Measurements from ENCODE around the gene LRP1B. TPM values are rescaled to one million over a fixed set of nuclear protein-coding genes. Genes with fewer than 3 reads are reported as not detected.

LRP1B gene
- total RNA-seq, 2 donors from 2014 or later, result 0.02 TPM; not detected in 1

DNA sequence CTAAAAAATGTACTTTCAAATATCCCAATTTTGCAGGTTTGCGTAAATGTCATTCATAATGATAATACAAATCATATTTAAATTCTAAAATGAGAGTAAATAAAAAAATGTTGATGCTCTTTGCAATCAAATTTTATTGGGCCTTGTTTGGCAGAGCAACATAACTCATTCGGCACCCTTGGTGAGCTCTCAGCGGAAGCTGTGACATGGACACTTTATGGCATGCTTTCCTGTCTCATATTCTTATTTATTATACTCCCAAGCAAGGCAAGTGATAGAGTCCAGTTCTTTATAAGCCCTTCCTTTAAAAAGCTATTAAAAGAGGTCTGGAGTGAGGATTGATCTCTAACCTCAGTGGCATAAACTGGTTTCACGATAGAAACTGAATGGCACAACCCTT, 1857.4 kb downstream of the LRP1B start:
- H3K36me3 Mint-ChIP-seq (ENCODE audit: low read depth), result no peaks in the 10 kb centered on the region
- DNase-seq (no peak), ATAC-seq (no peak)
- no peak overlapping the region for H3K27ac Mint-ChIP-seq
- no peaks in the 10 kb centered on the region for H3K9me3 ChIP-seq (ENCODE audit: control insufficient read depth, low read length, poor library complexity, severe bottlenecking)
- H3K27me3 Mint-ChIP-seq, result no peaks in the 10 kb centered on the region
- H3K4me1 Mint-ChIP-seq, result no peaks in the 10 kb centered on the region
- no peak overlapping the region for H3K4me3 Mint-ChIP-seq

DNA sequence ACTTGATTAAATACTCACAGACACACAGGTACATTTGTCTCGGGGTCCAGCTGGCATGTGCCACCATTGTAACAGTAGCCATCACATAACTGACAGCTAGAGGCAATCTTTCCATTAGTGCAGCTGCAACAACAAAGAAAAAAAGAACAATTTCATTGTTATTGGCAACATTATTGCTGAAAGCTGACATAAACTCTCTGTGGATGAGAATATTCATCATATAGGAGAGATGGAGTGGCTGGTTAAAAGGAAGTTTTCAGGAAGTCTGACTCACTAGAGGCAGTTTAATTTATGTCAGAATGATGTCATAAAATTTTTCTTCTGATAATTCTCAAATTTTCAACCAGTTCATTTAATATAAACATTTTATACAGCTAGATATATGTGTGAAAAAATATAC, 1860.6 kb downstream of the LRP1B start:
- Mint-ChIP-seq H3K4me3 (no peak overlapping the region), H3K36me3 (ENCODE audit: low read depth) (no peaks in the 10 kb centered on the region), H3K4me1 (no peaks in the 10 kb centered on the region), H3K27me3 (no peaks in the 10 kb centered on the region), H3K27ac (no peak overlapping the region)
- H3K9me3 ChIP-seq (ENCODE audit: control insufficient read depth, low read length, poor library complexity, severe bottlenecking), result no peaks in the 10 kb centered on the region
- ATAC-seq, result no peak
- DNase-seq, result no peak

DNA sequence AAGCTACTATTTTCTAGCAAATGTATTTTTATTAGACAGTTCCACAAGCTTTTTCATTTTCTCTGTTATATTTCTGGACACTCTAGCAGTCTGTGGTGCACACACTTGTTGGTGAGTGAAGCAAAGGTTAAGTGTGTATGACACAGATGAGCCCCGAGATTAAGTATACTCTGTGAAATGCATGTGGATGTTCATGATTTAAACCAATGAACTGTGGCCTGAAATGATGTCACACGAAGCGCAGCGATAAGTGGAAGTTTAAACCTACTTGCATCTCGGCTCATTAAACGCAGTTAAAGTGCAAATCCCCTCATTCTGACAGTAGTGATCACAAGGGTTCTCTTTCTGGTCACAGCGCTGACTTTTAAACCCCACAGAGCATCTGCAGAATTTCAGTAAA, 1861.8 kb downstream of the LRP1B start:
- no peaks in the 10 kb centered on the region for H3K36me3 Mint-ChIP-seq (ENCODE audit: low read depth)
- H3K27ac Mint-ChIP-seq, result no peak overlapping the region
- no peaks in the 10 kb centered on the region for H3K9me3 ChIP-seq (ENCODE audit: control insufficient read depth, low read length, poor library complexity, severe bottlenecking)
- ATAC-seq, result no peak
- no peak for DNase-seq
- no peaks in the 10 kb centered on the region for H3K4me1 Mint-ChIP-seq
- no peak overlapping the region for H3K4me3 Mint-ChIP-seq
- no peaks in the 10 kb centered on the region for H3K27me3 Mint-ChIP-seq

DNA sequence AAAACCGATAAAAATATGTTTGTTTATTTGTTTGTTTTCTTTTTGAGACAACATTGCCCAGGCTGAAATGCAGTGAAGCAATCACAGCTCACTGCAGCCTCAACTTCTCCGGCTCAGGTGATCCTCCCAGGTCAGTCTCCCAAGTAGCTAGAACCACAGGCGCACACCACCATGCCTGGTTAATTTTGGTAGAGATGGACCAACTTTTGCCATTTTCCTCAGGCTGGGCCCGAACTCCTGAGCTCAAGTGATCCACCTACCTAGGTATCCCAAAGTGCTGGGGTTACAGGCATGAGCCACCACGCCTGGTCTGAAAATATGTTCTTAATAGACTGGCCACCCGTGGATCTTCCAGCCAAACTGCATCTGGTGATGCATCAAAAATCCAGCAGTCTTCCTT, 1867.9 kb downstream of the LRP1B start:
- H3K4me3 Mint-ChIP-seq, result no peak overlapping the region
- H3K9me3 ChIP-seq (ENCODE audit: control insufficient read depth, low read length, poor library complexity, severe bottlenecking), result no peaks in the 10 kb centered on the region
- no peak overlapping the region for H3K27ac Mint-ChIP-seq
- DNase-seq (no peak), ATAC-seq (no peak)
- H3K4me1 Mint-ChIP-seq, result no peaks in the 10 kb centered on the region
- H3K36me3 Mint-ChIP-seq (ENCODE audit: low read depth), result no peaks in the 10 kb centered on the region
- H3K27me3 Mint-ChIP-seq, result no peaks in the 10 kb centered on the region

DNA sequence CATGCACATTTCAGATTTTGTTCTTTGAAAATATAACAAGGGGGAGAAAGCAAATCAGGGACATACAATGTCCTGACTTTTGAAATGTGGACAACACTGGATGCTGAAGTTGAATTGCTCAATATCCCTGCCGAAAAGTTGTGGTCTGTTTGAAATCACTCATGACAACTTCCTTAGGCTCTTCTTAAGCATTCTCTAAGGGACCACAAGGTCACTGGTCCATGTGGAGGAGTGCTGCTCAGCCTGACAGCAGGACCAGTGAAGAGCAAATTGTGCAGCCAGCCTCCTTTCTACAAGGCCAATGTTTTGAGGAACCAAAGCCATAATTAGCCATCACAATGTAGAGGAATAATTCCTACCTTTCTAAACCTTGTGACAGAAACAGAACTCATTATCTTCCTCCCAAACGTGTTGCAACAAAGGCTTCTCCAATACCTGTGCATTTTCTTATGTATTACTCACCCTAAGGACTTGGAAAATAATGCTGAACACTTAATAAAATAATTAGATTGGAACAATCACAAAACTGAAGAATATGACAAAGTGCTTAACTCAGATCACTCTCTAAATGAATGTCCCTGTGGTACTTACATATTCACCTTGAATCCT, 1873.0 kb downstream of the LRP1B start:
- ATAC-seq, result no peak
- no peaks in the 10 kb centered on the region for H3K9me3 ChIP-seq (ENCODE audit: control insufficient read depth, low read length, poor library complexity, severe bottlenecking)
- no peaks in the 10 kb centered on the region for H3K36me3 Mint-ChIP-seq (ENCODE audit: low read depth)
- no peak for DNase-seq
- no peaks in the 10 kb centered on the region for H3K4me1 Mint-ChIP-seq
- H3K27me3 Mint-ChIP-seq, result no peaks in the 10 kb centered on the region
- H3K27ac Mint-ChIP-seq, result no peak overlapping the region
- no peak overlapping the region for H3K4me3 Mint-ChIP-seq

DNA sequence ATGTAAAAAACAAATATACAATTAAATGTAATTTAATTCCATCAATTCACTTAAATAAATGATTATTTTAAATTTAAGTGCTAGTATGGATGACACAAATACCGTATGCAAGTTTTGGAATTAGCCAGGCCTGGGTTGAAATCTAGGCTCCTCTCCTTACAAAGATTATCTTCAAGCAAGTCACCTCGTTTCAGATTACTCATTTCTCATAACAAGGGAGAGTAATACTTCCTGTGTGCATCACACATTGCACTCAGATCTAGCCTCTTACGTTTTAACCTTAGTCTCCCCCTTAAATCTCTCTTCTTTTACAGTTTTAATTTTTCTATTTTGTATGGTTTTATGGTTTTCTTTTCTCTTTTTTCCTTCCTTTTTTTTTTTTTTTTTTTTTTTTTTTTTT, 1874.7 kb downstream of the LRP1B start:
- H3K27me3 Mint-ChIP-seq, result no peaks in the 10 kb centered on the region
- no peak for ATAC-seq
- no peaks in the 10 kb centered on the region for H3K9me3 ChIP-seq (ENCODE audit: control insufficient read depth, low read length, poor library complexity, severe bottlenecking)
- H3K4me3 Mint-ChIP-seq, result no peak overlapping the region
- H3K36me3 Mint-ChIP-seq (ENCODE audit: low read depth), result no peaks in the 10 kb centered on the region
- no peak for DNase-seq
- no peak overlapping the region for H3K27ac Mint-ChIP-seq
- no peaks in the 10 kb centered on the region for H3K4me1 Mint-ChIP-seq

DNA sequence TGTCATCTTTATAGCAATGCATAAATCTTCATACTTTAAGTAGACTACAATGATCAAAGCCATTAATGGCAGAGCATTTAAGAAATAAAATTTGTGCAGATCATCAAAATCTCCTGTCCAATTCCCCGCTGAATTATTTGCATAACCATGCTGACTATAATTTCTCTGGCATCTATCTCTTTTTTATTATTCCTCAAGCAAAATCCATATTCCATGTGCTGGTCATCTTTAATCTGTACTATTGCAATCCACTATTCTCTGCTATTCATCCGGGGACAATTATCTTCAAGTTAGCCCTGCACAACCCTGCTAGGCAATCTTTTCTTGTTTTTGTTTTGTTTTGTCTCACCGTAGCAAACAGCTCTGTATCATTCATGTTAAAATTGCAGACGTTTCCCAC, 1881.0 kb downstream of the LRP1B start:
- Mint-ChIP-seq H3K27me3 (no peaks in the 10 kb centered on the region), H3K4me1 (no peaks in the 10 kb centered on the region), H3K4me3 (no peak overlapping the region), H3K27ac (no peak overlapping the region), H3K36me3 (ENCODE audit: low read depth) (no peaks in the 10 kb centered on the region)
- DNase-seq (no peak), ATAC-seq (no peak)
- H3K9me3 ChIP-seq (ENCODE audit: control insufficient read depth, low read length, poor library complexity, severe bottlenecking), result no peaks in the 10 kb centered on the region

DNA sequence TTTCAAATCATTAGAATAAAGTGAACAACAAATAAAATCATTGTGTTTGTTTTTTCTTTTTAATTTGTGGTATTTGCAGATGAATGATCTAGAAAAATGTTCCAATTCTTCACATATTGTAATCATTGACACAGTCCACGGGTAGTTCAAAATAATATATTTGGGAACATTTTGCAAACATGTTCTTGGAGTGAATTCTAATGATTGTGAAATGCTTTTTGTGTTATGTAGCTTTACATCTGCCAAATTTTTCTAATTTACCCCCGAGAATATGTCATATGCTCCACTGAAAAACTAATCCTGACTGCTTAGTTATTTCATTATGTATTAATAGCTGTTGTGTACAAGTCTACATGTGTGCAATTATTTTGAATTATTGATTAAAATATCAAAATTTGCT, 1882.2 kb downstream of the LRP1B start:
- H3K4me3 Mint-ChIP-seq, result no peak overlapping the region
- ATAC-seq, result no peak
- H3K27ac Mint-ChIP-seq, result no peak overlapping the region
- no peaks in the 10 kb centered on the region for H3K4me1 Mint-ChIP-seq
- H3K9me3 ChIP-seq (ENCODE audit: control insufficient read depth, low read length, poor library complexity, severe bottlenecking), result no peaks in the 10 kb centered on the region
- H3K27me3 Mint-ChIP-seq, result no peaks in the 10 kb centered on the region
- H3K36me3 Mint-ChIP-seq (ENCODE audit: low read depth), result no peaks in the 10 kb centered on the region
- no peak for DNase-seq

DNA sequence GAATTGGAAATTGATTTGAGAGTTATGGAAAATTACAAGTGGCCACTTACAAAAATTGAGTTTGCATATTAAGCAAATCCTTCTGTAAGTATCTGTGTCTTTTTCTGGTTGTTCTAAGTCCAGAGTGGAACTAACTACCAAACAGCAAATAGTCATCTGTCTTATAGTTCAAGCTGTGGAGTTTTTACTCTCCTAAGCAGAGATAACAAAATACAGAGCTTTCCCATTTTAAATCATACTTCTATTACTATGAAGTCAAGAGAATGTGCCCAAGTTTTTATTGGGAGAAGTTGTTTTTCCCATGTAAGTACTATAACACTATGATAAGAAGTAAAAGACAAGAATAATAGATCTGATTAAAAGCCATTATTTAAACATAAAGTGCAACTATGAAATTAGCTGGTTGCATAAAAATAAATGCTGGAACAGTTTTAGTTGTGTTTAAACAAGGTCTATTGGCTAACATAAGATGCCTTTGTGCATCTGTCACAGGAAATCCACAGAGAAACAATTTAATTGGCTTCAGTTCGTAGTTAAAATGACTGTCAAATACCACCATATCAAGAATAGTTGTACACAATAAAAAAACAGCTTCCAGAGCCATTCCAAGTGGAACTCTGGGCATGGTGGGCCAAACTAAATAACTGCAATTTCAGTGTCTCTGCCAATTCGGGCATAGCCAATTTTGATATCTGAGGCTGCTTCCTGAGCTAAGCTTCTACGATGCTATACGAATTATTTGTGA, 1883.2 kb downstream of the LRP1B start:
- Mint-ChIP-seq H3K36me3 (ENCODE audit: low read depth) (no peaks in the 10 kb centered on the region), H3K4me1 (no peaks in the 10 kb centered on the region), H3K27me3 (no peaks in the 10 kb centered on the region), H3K27ac (no peak overlapping the region), H3K4me3 (no peak overlapping the region)
- no peak for ATAC-seq
- no peaks in the 10 kb centered on the region for H3K9me3 ChIP-seq (ENCODE audit: control insufficient read depth, low read length, poor library complexity, severe bottlenecking)
- DNase-seq, result no peak

DNA sequence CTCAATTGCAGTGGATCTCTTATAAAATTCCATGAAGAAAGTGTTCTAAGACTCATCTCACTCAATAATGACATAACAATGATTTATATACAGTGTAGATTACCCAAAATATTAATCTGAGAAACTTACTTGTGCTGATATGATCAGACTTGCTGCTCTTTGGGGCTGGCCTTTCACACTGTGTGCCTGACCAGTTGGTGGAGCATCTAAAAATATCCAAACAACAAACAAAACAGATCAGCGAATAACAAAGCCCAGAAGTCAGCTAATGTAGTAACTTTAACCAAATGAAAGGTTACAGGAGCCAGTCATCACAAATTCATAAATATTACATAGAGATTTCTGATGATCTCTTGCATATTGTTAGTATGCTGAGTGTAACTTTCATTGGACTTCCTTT, 1883.9 kb downstream of the LRP1B start:
- DNase-seq, result no peak
- Mint-ChIP-seq H3K27ac (no peak overlapping the region), H3K36me3 (ENCODE audit: low read depth) (no peaks in the 10 kb centered on the region), H3K4me1 (no peaks in the 10 kb centered on the region), H3K27me3 (no peaks in the 10 kb centered on the region), H3K4me3 (no peak overlapping the region)
- ATAC-seq, result no peak
- no peaks in the 10 kb centered on the region for H3K9me3 ChIP-seq (ENCODE audit: control insufficient read depth, low read length, poor library complexity, severe bottlenecking)

DNA sequence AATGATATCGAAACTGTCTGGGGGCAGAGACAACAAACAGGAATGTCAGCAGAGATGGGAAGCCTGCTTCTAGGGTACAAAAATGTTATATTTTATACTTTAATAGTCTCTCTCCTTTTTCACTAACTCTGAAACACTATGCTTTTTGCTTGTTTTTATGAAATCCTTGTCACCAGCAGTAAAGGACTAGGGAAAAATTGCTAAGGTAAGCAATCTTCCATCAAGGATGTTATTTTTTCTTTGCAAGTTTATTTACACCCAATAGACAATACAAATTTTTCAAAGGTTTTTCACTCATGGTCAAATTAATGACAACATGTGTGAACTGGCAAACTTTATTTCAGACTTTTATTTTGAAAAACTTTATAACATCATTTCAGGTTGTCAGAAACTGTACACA, 1884.8 kb downstream of the LRP1B start:
- Mint-ChIP-seq H3K27ac (no peak overlapping the region), H3K4me1 (no peaks in the 10 kb centered on the region), H3K27me3 (no peaks in the 10 kb centered on the region), H3K4me3 (no peak overlapping the region), H3K36me3 (ENCODE audit: low read depth) (no peaks in the 10 kb centered on the region)
- no peaks in the 10 kb centered on the region for H3K9me3 ChIP-seq (ENCODE audit: control insufficient read depth, low read length, poor library complexity, severe bottlenecking)
- no peak for ATAC-seq
- no peak for DNase-seq

DNA sequence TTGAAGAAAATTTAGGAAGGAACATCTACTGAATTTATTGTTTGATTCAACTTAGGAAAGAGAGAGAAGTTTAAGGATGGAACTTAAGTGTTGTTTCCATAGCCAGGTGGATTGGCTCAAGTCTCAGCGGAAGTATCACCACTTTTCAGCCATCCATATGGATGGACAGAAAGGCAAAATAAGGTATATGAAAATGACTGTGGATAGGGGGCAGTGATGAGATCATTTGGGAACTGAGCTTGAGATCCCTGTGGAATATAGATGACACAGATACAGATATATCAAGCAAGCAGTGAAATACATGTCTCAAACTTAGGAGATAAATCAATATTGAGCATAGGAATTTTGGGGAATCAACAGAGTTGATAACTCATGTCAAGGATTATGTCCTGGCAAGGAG, 1887.9 kb downstream of the LRP1B start:
- peaks cover 2% of the 10 kb centered on the region for H3K9me3 ChIP-seq (ENCODE audit: control insufficient read depth, low read length, poor library complexity, severe bottlenecking)
- no peak overlapping the region for H3K27ac Mint-ChIP-seq
- no peaks in the 10 kb centered on the region for H3K36me3 Mint-ChIP-seq (ENCODE audit: low read depth)
- DNase-seq (no peak), ATAC-seq (no peak)
- H3K4me3 Mint-ChIP-seq, result no peak overlapping the region
- no peaks in the 10 kb centered on the region for H3K27me3 Mint-ChIP-seq
- no peaks in the 10 kb centered on the region for H3K4me1 Mint-ChIP-seq

DNA sequence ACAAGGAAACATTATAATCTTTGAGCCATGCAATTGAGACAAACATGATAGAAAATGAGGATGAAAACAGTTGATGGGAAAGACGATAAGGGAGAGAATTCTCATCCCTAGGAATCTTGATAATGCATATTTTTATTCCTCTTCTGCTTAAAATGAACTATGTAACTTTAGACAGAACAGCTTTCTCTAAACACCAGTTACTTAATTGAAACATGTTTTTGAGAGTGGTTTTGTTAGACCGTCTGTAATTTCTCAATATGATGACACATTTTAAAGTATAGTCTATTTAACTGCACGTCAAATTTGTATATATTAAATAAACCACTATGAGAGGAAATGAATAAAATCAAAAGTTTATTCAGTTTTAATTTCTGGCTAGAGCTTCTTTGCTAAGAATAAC, 1896.7 kb downstream of the LRP1B start:
- H3K36me3 Mint-ChIP-seq (ENCODE audit: low read depth), result no peaks in the 10 kb centered on the region
- H3K9me3 ChIP-seq (ENCODE audit: control insufficient read depth, low read length, poor library complexity, severe bottlenecking), result no peaks in the 10 kb centered on the region
- ATAC-seq, result no peak

DNA sequence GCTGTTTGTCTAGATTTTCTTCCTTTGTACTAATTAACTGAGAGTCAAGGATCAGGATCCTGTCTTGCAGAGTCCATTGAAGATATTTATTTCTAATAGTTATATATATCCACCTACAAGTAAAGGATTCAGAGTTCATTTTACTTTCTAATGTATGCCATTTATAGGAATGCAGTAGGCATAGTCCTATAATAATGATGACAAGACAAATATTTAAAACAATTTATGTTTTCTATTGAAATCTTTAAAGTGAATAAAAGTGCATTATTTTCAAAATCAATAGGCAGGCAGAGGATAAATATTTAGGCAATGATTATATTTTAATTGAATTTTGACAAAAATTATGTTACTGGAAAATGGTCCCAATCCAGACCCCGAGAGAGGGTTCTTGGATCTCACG, 1919.9 kb downstream of the LRP1B start:
- Mint-ChIP-seq H3K36me3 (ENCODE audit: low read depth) (no peaks in the 10 kb centered on the region), H3K4me1 (no peaks in the 10 kb centered on the region), H3K4me3 (no peak overlapping the region), H3K27me3 (no peaks in the 10 kb centered on the region), H3K27ac (no peak overlapping the region)
- ATAC-seq, result no peak
- H3K9me3 ChIP-seq (ENCODE audit: control insufficient read depth, low read length, poor library complexity, severe bottlenecking), result no peaks in the 10 kb centered on the region
- DNase-seq, result no peak

More for the DNA sequence above, 1896.7 kb downstream of the LRP1B start:
- no peak for DNase-seq
- Mint-ChIP-seq H3K4me3 (no peak overlapping the region), H3K27ac (no peak overlapping the region), H3K4me1 (no peaks in the 10 kb centered on the region), H3K27me3 (no peaks in the 10 kb centered on the region)

Measured in T-helper 17 cell (primary cell).